Keratinocyte (primary cell): ENCODE measurements around the gene MRPL40. TPM values are rescaled to one million over a fixed set of nuclear protein-coding genes. Genes with fewer than 3 reads are reported as not detected.

ENCODE experiments used
- DNase-seq: peaks from one replicate; pipeline ENCODE4 v3.0.0-alpha.2; 2011; ENCODE audit warnings: low read depth, missing footprints, low spot score
- FAIRE-seq: peaks from 2 replicates; lab custom pipeline; 2011; peaks lifted over from hg19 to GRCh38; lab: Jason Lieb, UNC
- H2AFZ ChIP-seq: 2 replicates; pipeline ENCODE4 v1.6.0; 2012; ENCODE audit warnings: low read length, control low read depth, inconsistent platforms; ENCODE audit not compliant: control insufficient read depth
- H3K27ac ChIP-seq: 2 replicates; pipeline ENCODE4 v1.5.1; 2011; ENCODE audit warnings: low read length; ENCODE audit not compliant: control insufficient read depth, insufficient read depth
- H3K27me3 ChIP-seq: 3 replicates; pipeline ENCODE4 v1.6.0; 2011; ENCODE audit warnings: low read length; ENCODE audit not compliant: control insufficient read depth, insufficient read depth; ENCODE audit errors: extremely low read depth
- H3K36me3 ChIP-seq, 2 experiments: 2 replicates in 1 of 2; 3 replicates in 1 of 2; pipeline ENCODE4 v1.5.1; 2011; ENCODE audit warnings: low read length in 2 of 2, mild to moderate bottlenecking in 1 of 2; ENCODE audit not compliant: control insufficient read depth in 2 of 2, insufficient read depth in 2 of 2; ENCODE audit errors: extremely low read depth in 1 of 2
- H3K4me1 ChIP-seq: 3 replicates; pipeline ENCODE4 v1.5.1; 2011; ENCODE audit warnings: low read length; ENCODE audit not compliant: control insufficient read depth, insufficient read depth; ENCODE audit errors: extremely low read depth
- H3K4me2 ChIP-seq: 3 replicates; pipeline ENCODE4 v1.6.0; 2011; ENCODE audit warnings: low read depth, low read length; ENCODE audit not compliant: control insufficient read depth, insufficient read depth; ENCODE audit errors: extremely low read depth
- H3K4me3 ChIP-seq, 3 experiments: fragments of 200-600 bp in 1 of 3; sonication (generic) in 1 of 3; 2 replicates in 2 of 3; 3 replicates in 1 of 3; pipeline ENCODE4 v1.5.1; 2011 to 2016; ENCODE audit warnings: low read length in 3 of 3, mild to moderate bottlenecking in 3 of 3, control low read depth in 2 of 3, inconsistent platforms in 1 of 3, low read depth in 1 of 3, mixed read lengths in 1 of 3, mixed run types in 1 of 3, moderate library complexity in 1 of 3; ENCODE audit not compliant: control insufficient read depth in 2 of 3, insufficient read depth in 2 of 3; ENCODE audit errors: extremely low read depth in 1 of 3
- H3K79me2 ChIP-seq: 2 replicates; pipeline ENCODE4 v1.6.0; 2012; ENCODE audit warnings: low read length; ENCODE audit not compliant: control insufficient read depth, insufficient read depth
- H3K9ac ChIP-seq: 3 replicates; pipeline ENCODE4 v1.6.0; 2011; ENCODE audit warnings: low read length; ENCODE audit not compliant: control insufficient read depth, insufficient read depth; ENCODE audit errors: extremely low read depth
- H3K9me1 ChIP-seq: 3 replicates; pipeline ENCODE4 v1.6.0; 2011; ENCODE audit warnings: low read length; ENCODE audit not compliant: control insufficient read depth, insufficient read depth; ENCODE audit errors: extremely low read depth
- H3K9me3 ChIP-seq: 2 replicates; pipeline ENCODE4 v1.5.1; 2012; ENCODE audit warnings: low read depth, low read length; ENCODE audit not compliant: control insufficient read depth
- H4K20me1 ChIP-seq: 3 replicates; pipeline ENCODE4 v1.6.0; 2011; ENCODE audit warnings: low read length; ENCODE audit not compliant: control insufficient read depth, insufficient read depth; ENCODE audit errors: extremely low read depth
- CTCF ChIP-seq, 3 experiments: IDR thresholded peaks in 1 of 3; conservative IDR thresholded peaks in 1 of 3; optimal IDR thresholded peaks in 1 of 3; 2 replicates in 2 of 3; 3 replicates in 1 of 3; pipeline versions ENCODE3 to v1.5.1; 2011; ENCODE audit warnings: low read length in 3 of 3, mild to moderate bottlenecking in 3 of 3, moderate library complexity in 2 of 3, control low read depth in 1 of 3, inconsistent platforms in 1 of 3; ENCODE audit not compliant: insufficient read depth in 2 of 3; ENCODE audit errors: extremely low read depth in 1 of 3
- EZH2 ChIP-seq: IDR thresholded peaks from one replicate; pipeline ENCODE4 v1.6.1; 2012; ENCODE audit warnings: inconsistent platforms, mild to moderate bottlenecking, low read length, moderate library complexity
- dilution Hi-C: fragments of 300-500 bp; cut with MboI; formaldehyde crosslinking; loops from one replicate; pipeline ENCODE4 v1.7.0; 2020; ENCODE audit warnings: low sequenced_read_pairs; ENCODE audit not compliant: extremely low pct_ligation_motif_present
- polyA plus RNA-seq, 5 experiments: library from polyadenylated mRNA; depleted of rRNA in 3 of 5; stranded (reverse) in 3 of 5; stranded (forward) in 1 of 5; unstranded in 1 of 5; fragments of >200 nt; gene quantifications; 1 replicate in 1 of 5; 2 replicates in 3 of 5; 3 replicates in 1 of 5; pipeline versions ENCODE4 v1.2.1 to v1.2.3, GENCODE V29; 2011 to 2012; ENCODE audit warnings: missing spikeins in 2 of 5, low read depth in 1 of 5, low replicate concordance in 1 of 5

Gene MRPL40
- polyA plus RNA-seq, 1 donor (not counting 4 experiments of a cell fraction or from before 2014, with no cell fraction given) = 46.3 TPM

GRCh38 chr22:19471572-19471971 is 39.2 kb downstream of the MRPL40 start:
- Histone ChIP-seq H3K9ac (no peak overlapping the region), H3K79me2 (peaks cover 34% of the 10 kb centered on the region), H3K27me3 (no peaks in the 10 kb centered on the region), H3K27ac (no peak overlapping the region), H4K20me1 (peaks cover 3% of the 10 kb centered on the region), H3K4me1 (peaks cover 12% of the 10 kb centered on the region), H3K36me3 (peaks cover 57 to 58% of the 10 kb centered on the region in 2 experiments), H3K9me3 (no peaks in the 10 kb centered on the region), H3K4me2 (no peak overlapping the region), H3K9me1 (peaks cover 2% of the 10 kb centered on the region), H3K4me3 (no peak overlapping the region), H2AFZ (no peak overlapping the region)
- no peak for FAIRE-seq
- TF ChIP-seq EZH2 (no peak), CTCF (optimal IDR thresholded peaks at IDR 0.05 in 1 of 3, IDR thresholded peaks at IDR 0.05 in 1 of 3, conservative IDR thresholded peaks at IDR 0.05 in 1 of 3; ENCODE audit: extremely low read depth in 1 of 3, insufficient read depth in 2 of 3, low read length in 3 of 3) (no peak)
- no peak for DNase-seq
- dilution Hi-C loops = no loop called here

- no peak overlapping the region for H3K27ac ChIP-seq
- peaks cover 3% of the 10 kb centered on the region for H4K20me1 ChIP-seq
- no peaks in the 10 kb centered on the region for H3K9me3 ChIP-seq
- TF ChIP-seq CTCF (optimal IDR thresholded peaks at IDR 0.05 in 1 of 3, IDR thresholded peaks at IDR 0.05 in 1 of 3, conservative IDR thresholded peaks at IDR 0.05 in 1 of 3; ENCODE audit: extremely low read depth in 1 of 3, insufficient read depth in 2 of 3, low read length in 3 of 3) (no peak), EZH2 (no peak)
- peaks cover 2% of the 10 kb centered on the region for H3K9me1 ChIP-seq
- peaks cover 38% of the 10 kb centered on the region for H3K79me2 ChIP-seq
- no peak overlapping the region for H2AFZ ChIP-seq
- H3K9ac ChIP-seq = no peak overlapping the region
- dilution Hi-C loops = no loop called here
- DNase-seq = no peak
- H3K4me1 ChIP-seq = peaks cover 16% of the 10 kb centered on the region
- FAIRE-seq = no peak
- H3K36me3 ChIP-seq = peaks cover 51 to 52% of the 10 kb centered on the region in 2 experiments
- no peak overlapping the region for H3K4me2 ChIP-seq
- H3K4me3 ChIP-seq = no peak overlapping the region
- H3K27me3 ChIP-seq = no peaks in the 10 kb centered on the region
Observed at GRCh38 chr22:19472233-19472632, 39.9 kb downstream of the MRPL40 start.
